Ishikawa (cell line): ENCODE measurements around the gene CCM2.

Source experiments
- CREB1 ChIP-seq: IDR thresholded peaks from 2 replicates; pipeline ENCODE4 v1.6.1; 2012; ENCODE audit warnings: low read depth
- EGR1 ChIP-seq: IDR thresholded peaks from 2 replicates; pipeline ENCODE4 v1.6.1; 2012
- TAF1 ChIP-seq: IDR thresholded peaks from 2 replicates; pipeline ENCODE4 v1.6.1; 2012; ENCODE audit warnings: low read depth, mild to moderate bottlenecking
- TCF12 ChIP-seq: IDR thresholded peaks from 2 replicates; pipeline ENCODE4 v1.6.1; 2012; ENCODE audit warnings: low read depth
- TF ChIP-seq, protein P1 (sequence below): IDR thresholded peaks from 2 replicates; pipeline ENCODE4 v1.6.1; 2012

GRCh38 chr7:45107356-45107755 lies 107.4 kb downstream of the CCM2 start:
- no peak for TF ChIP-seq TAF1
- TF ChIP-seq, protein P1, sequence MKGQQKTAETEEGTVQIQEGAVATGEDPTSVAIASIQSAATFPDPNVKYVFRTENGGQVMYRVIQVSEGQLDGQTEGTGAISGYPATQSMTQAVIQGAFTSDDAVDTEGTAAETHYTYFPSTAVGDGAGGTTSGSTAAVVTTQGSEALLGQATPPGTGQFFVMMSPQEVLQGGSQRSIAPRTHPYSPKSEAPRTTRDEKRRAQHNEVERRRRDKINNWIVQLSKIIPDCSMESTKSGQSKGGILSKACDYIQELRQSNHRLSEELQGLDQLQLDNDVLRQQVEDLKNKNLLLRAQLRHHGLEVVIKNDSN, result no peak
- no peak for TF ChIP-seq TCF12
- TF ChIP-seq CREB1, result no peak
- no peak for TF ChIP-seq EGR1
